GM18507 (cell line): Measurements from ENCODE around the gene NKX3-2.
A peak's percentile ranks its signal among the peaks of the same experiment; 100 is the strongest.
"Not testable (repeated sequence)": the region's sequence is repeated elsewhere in the genome, so short reads cannot be mapped to it uniquely, and the experiment has no call there.

ENCODE experiments used
- DNase-seq: peaks from one replicate; pipeline ENCODE4 v3.0.0; 2011; ENCODE audit warnings: low read depth; ENCODE audit not compliant: insufficient read length; ENCODE audit errors: extremely low spot score
- FAIRE-seq: peaks from 2 replicates; lab custom pipeline; 2011; peaks lifted over from hg19 to GRCh38; lab: Jason Lieb, UNC

Gene NKX3-2

DNA sequence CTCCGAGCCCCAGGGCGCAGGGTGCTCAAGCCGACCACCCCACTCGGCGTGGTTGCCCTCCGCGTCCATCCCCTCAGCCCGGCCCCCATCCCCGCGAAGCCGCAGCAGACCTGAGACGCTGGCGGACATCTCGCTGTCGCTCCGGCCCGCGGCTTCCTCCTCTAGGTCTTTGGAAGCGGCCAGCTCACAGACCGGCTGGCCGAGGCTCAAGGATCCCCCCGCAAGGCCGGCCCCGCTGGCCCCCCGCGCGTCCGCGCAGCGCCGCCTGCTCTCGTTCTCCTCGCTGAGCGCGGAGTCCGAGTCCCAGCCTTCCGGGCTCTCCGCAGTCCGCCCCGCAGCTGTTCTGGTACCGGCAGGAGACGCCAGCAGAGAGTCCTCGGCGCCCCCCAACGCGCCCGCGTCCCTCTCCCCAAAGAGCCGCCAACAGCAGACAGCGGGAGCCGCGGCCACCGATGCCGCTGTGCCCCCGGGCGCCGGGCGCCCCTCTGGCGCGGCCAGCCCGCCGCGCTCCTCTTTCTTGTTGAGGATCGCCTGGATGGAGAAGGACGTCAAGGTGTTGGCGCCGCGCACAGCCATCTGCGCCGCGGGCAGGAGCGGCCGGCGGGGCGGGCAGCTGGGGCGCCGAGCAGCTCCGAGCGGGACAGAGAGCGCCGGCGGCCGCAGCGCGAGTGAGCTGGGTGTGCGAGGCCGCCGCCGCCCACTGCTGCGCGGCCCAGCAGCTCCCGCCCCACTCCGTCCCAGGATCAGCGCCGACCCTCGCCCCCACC lies at the start of gene NKX3-2:
NKX3-2 (minus strand) TSS at position 670 of the 767 bp plus-strand sequence; CDS start at position 576, 94 bp downstream.
- DNase-seq: no peak
- no peak for FAIRE-seq

- DNase-seq (no peak), FAIRE-seq (no peak)
Measured at GRCh38 chr4:13592220-13592619, 47.9 kb upstream of the NKX3-2 start.

- FAIRE-seq: no peak
Measured at GRCh38 chr4:13590766-13591165, 46.5 kb upstream of the NKX3-2 start.

DNA sequence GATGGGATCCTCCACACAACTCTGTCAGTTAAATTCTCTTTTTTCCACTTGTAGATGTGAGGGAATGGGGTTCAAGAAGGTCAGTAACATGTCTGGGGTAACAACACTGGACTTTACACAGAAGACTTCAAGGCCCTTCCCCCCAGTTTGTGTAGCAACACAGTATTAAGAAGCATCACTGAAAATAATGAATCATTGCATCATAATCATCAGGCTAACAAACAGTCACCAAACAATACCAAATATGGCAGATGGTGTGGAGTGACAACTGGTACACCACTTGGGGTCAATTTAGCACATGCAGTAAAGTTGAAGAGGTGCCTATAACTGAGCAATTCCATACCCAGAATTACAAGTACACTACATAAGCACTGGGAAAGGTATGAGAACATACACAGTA lies 44.6 kb upstream of the NKX3-2 start:
- FAIRE-seq (no peak), DNase-seq (no peak)

More at GRCh38 chr4:13590766-13591165, 46.5 kb upstream of the NKX3-2 start:
- no peak for DNase-seq

DNA sequence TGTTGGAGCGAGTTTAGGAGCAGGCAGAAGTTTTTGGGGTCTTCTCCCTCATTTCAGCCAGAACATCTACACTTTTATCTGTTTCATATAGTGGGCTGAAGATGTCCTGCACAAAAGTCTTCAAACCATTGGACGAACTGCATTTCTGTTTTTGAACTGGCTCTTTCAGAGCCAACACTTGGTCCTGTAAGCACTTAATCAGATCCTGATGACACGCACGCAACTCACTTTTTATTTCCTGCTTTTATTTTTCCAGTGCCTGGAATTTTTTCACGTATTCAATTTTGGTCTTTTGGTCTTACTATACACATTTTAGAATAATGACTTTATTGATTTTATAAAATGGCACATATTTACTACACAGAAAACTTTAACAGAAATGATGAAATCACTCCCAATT lies 40.2 kb upstream of the NKX3-2 start:
- FAIRE-seq (no peak), DNase-seq (no peak)

- no peak for FAIRE-seq
- DNase-seq: no peak
Measured at GRCh38 chr4:13580036-13580435, 35.7 kb upstream of the NKX3-2 start.

DNA sequence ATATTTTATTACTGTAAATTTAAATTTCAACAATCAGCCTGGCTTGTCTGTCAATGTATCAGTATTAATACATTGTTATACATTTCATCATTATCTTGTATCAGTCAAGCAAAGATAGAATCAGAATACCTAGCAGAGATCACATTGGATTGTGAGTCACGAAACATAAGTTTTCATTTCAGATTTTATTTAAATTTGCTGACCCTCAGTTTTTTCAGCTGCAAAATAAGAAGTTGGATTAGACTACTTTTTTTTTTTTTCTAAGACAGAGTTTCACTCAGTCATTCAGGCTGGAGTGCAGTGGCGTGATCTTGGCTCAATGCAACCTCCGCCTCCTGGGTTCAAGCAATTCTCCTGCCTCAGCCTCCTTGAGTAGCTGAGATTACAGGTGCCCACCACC lies 33.4 kb upstream of the NKX3-2 start:
- DNase-seq: no peak
- FAIRE-seq: no peak

GRCh38 chr4:13570916-13571315 lies 26.6 kb upstream of the NKX3-2 start:
- FAIRE-seq (no peak), DNase-seq (no peak)

DNA sequence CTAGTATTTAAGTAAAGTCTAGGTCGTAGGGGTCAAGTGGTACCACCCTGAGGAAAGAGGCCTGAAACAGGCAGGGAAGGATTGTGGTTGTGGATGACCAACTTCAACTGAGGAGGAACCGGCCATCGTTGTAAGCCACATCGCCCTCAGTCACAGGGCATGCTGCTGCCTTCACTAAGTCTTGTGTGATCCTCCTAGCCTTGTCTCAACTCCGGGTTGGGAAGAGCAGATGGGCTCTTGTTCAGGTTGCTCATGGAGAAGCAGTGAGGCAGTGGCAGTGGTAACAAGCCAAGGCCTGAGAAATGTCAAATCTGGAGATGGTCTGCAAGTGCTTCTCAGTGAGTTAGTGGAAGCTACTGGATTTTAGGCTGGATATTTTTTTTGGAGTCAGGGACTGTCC lies 22.8 kb upstream of the NKX3-2 start:
- DNase-seq: no peak
- no peak for FAIRE-seq

DNA sequence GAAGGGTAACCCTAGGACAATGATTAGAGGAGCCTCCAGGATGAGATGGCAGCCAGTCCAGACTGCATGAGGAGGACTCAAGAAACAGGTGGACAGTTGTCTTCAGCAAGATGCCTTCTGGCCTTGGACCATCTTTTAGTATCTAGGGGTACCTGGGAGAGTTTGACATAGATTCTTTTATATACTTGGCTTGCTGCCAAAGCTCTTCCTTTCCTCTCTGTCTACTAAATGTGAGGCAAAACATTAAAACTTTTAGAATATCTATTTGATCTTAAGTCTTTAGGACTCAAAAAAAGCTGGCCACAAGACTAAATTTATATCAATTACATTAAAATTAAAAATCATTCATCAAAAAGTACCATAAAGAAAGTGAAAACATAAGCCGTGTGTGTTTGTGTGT lies 18.6 kb upstream of the NKX3-2 start:
- DNase-seq (no peak), FAIRE-seq (no peak)

GRCh38 chr4:13561673-13562072 lies 17.4 kb upstream of the NKX3-2 start:
- FAIRE-seq (no peak), DNase-seq (no peak)

DNA sequence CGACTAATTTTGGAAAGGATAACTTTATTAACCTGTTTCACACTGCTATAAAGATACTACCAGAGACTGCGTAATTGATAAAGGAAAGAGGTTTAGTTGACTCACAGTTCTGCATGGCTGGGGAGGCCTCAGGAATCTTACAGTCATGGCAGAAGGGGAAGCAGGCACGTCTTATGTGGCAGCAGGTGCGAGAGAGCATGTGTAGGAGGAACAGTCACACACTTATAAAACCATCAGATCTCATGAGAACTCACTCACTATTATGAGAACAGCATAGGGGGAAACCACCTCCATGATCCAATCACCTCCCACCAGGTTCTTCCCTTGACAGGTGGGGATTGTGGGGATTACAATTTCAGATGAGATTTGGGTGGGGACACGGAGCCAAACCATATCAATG lies 15.8 kb upstream of the NKX3-2 start:
- DNase-seq, FAIRE-seq: not testable (repeated sequence)

- FAIRE-seq (no peak), DNase-seq (no peak)
Measured at GRCh38 chr4:13559413-13559812, 15.1 kb upstream of the NKX3-2 start.

DNA sequence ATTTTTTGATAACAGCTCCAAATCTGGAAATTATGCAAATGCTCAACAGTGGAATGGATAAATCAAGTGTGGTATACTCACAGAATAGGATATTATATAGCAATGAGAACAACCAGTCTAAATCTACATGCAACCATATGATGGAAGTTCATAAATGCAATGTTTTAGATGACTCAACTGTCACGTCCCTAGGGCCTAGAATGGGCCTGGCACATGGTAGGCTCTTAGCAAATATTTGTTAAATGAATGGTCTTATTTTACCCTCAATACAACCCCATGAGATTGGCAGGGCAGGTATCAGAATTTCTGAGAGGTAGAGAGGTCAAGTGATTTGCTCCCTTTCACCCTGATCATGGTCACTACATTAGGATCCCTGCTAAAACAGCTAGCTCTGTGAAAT lies 14.6 kb upstream of the NKX3-2 start:
- FAIRE-seq (no peak), DNase-seq (no peak)

GRCh38 chr4:13555325-13555724 lies 11.0 kb upstream of the NKX3-2 start:
- FAIRE-seq: no peak

DNA sequence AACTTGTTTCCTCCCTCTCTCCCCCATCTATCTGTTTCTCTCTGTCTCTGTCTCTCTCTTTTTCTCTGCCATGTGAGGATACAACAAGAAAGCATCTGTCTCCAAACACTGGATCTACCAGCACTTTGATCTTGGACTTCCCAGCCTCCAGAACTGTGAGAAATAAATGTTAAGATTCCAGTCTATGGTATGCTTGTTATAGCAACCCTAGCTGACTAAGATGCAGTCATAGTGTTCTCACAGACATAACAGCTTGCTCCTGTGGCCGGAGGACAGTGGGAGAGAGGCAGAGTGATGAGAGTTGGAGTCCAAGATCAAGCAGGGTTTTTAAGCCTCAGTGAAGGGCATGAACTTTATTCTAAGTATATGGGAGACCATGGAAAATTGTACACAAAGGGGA lies 8.8 kb upstream of the NKX3-2 start:
- FAIRE-seq (no peak), DNase-seq (no peak)

More at GRCh38 chr4:13555325-13555724, 11.0 kb upstream of the NKX3-2 start:
- no peak for DNase-seq

GRCh38 chr4:13548984-13549546 lies 4.8 kb upstream of the NKX3-2 start:
- FAIRE-seq: peak; percentile 89
- peak; percentile 67 for DNase-seq

- no peak for DNase-seq
- no peak for FAIRE-seq
Measured at GRCh38 chr4:13548059-13548983, 4.0 kb upstream of the NKX3-2 start.

DNA sequence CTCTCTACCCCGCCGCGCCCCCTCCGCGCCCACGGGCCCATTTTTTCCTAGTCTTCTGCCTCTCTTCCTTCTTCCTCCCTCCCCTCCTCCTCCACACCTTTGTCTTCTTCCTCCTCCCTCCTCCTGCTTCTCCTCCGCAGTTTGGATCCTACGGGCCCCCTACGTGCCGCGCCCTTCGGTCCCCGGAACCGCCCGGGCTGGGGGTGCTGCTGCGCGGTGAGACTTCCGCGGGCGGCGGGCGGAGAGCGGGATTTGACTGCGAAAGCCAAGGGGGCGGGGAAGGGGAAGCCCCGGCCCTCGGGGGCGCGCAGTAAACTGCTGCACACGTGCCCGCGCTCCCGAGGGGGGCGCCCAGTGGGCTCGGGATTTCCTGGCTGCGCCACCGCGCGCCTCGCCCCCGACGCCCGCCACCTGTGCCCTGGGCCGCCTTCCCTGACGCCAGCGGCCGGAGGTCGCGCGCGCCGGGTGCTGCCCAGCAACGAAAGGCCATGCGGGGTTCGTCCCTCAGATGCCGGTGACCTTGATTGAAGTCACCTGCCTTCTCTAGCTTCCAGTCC lies 3.3 kb upstream of the NKX3-2 start:
- DNase-seq: no peak
- no peak for FAIRE-seq

DNA sequence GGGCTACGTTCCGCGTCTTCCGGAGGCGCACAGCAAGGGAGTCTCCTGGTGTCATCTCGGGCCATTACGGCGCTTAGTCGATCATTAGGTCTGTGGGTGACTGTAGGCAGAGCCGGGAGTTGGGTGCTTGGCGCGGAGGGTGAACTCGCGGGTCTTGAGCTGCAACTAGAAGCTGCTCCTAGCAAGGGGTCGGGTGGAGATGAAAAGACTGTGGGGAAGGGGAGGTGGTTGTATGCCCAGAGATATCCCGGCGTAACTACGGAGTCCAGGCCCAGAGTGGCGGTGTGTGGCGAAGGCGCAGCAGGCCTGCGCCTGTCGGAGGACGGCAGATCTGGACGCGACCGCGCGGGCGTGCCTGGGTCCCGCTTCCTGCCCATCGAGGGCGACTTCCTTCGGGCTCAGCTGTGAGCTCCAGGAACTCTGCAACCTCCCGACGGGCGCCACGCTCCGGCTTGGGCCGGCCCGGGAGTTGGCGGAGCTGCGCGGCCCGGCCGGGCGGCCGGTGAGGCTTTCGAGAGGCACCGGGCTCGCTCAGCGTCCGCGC lies 2.7 kb upstream of the NKX3-2 start:
- no peak for DNase-seq
- no peak for FAIRE-seq
